A549 (cell line): ENCODE data around the gene CENPX. TPM values are rescaled to one million over a fixed set of nuclear protein-coding genes. Genes with fewer than 3 reads are reported as not detected.

Source experiments
- ATAC-seq, 2 experiments: fragments of 200-7000 bp in 1 of 2; fragments of >200 bp in 1 of 2; cut with Nextera tagmentation in 1 of 2; cut with Tn5 transposase in 1 of 2; 3 replicates each; pipeline versions ENCODE4 v1.8.0 to v1.9.1; 2018 to 2020; ENCODE audit warnings: mild to moderate bottlenecking in 1 of 2, moderate library complexity in 1 of 2
- CTCF ChIA-PET: fragments of 300-600 bp; sonication (Branson Sonifier 250); formaldehyde crosslinking; extraction: SDS; loops from one replicate; lab custom pipeline; 2021; ENCODE audit warnings: antibody characterized with exemption, inconsistent platforms; lab: Yijun Ruan, JAX
- POLR2A ChIA-PET: fragments of 350-600 bp; formaldehyde crosslinking; extraction: SDS; loops from one replicate; lab custom pipeline; 2021; ENCODE audit warnings: antibody characterized with exemption, inconsistent platforms; lab: Yijun Ruan, JAX
- DNase-seq, 2 experiments: peaks; one replicate each; pipeline versions ENCODE4 v3.0.0 to v3.0.0-alpha.2; 2011 to 2016; ENCODE audit warnings: low read depth in 1 of 2, low spot score in 1 of 2
- FAIRE-seq: peaks from 2 replicates; lab custom pipeline; 2011; peaks lifted over from hg19 to GRCh38; lab: Jason Lieb, UNC
- H3K27ac ChIP-seq, 2 experiments: fragments of >200 bp; sonication (Bioruptor Twin); formaldehyde crosslinking; 3 replicates each; pipeline ENCODE4 v1.5.1; 2016 to 2017
- H3K4me1 ChIP-seq: fragments of >200 bp; sonication (Bioruptor Twin); formaldehyde crosslinking; 3 replicates; pipeline ENCODE4 v1.6.1; 2016
- H3K4me2 ChIP-seq: fragments of >200 bp; sonication (Bioruptor Twin); formaldehyde crosslinking; 3 replicates; pipeline ENCODE4 v1.6.1; 2016
- H3K4me3 ChIP-seq: fragments of >200 bp; sonication (Bioruptor Twin); formaldehyde crosslinking; 3 replicates; pipeline ENCODE4 v1.5.1; 2016
- H3K9me3 ChIP-seq: fragments of >200 bp; sonication (Bioruptor Twin); formaldehyde crosslinking; 3 replicates; pipeline ENCODE4 v1.6.1; 2016
- CBX8 ChIP-seq: fragments of 200-600 bp; sonication (generic); IDR thresholded peaks from 2 replicates; pipeline ENCODE4 v1.6.1; 2016
- CEBPB ChIP-seq, 2 experiments: fragments of >200 bp in 1 of 2; sonication (Bioruptor Twin) in 1 of 2; formaldehyde crosslinking in 1 of 2; IDR thresholded peaks; 2 replicates each; pipeline ENCODE4 v1.6.1; 2012 to 2016
- FOSB ChIP-seq: fragments of 250-450 bp; sonication (Bioruptor Pico); IDR thresholded peaks from 2 replicates; pipeline ENCODE4 v1.5.0; 2020; ENCODE audit warnings: mild to moderate bottlenecking, moderate library complexity
- FOXS1 ChIP-seq: fragments of 250-450 bp; sonication (Bioruptor Pico); IDR thresholded peaks from 2 replicates; pipeline ENCODE4 v1.5.0; 2020; ENCODE audit warnings: mild to moderate bottlenecking, moderate library complexity
- GATA3 ChIP-seq: IDR thresholded peaks from 2 replicates; pipeline ENCODE4 v1.6.1; 2012; ENCODE audit warnings: borderline replicate concordance
- HMGXB4 ChIP-seq: fragments of 250-450 bp; sonication (Bioruptor Pico); IDR thresholded peaks from 2 replicates; pipeline ENCODE4 v1.5.0; 2021; ENCODE audit warnings: mild to moderate bottlenecking, moderate library complexity, borderline replicate concordance
- MAFK ChIP-seq: fragments of 450-650 bp; IDR thresholded peaks from 2 replicates; pipeline ENCODE4 v1.6.1; 2014; ENCODE audit not compliant: partially characterized antibody
- MAZ ChIP-seq: fragments of 150-350 bp; IDR thresholded peaks from 2 replicates; pipeline ENCODE4 v1.6.1; 2014; ENCODE audit warnings: antibody characterized with exemption, low read depth, low read length, borderline replicate concordance
- NPAS2 ChIP-seq: fragments of 250-450 bp; sonication (Bioruptor Pico); IDR thresholded peaks from 2 replicates; pipeline ENCODE4 v1.8.0; 2022; ENCODE audit warnings: mild to moderate bottlenecking, moderate library complexity, borderline replicate concordance
- POLR2A ChIP-seq: IDR thresholded peaks from 2 replicates; pipeline ENCODE4 v1.6.1; 2012; ENCODE audit warnings: mild to moderate bottlenecking, low read length
- REST ChIP-seq: fragments of 200-600 bp; sonication (generic); IDR thresholded peaks from 2 replicates; pipeline ENCODE4 v1.6.1; 2016; ENCODE audit warnings: antibody characterized with exemption, mild to moderate bottlenecking, moderate library complexity
- ZNF302 ChIP-seq: fragments of 250-450 bp; sonication (Bioruptor Pico); IDR thresholded peaks from 2 replicates; pipeline ENCODE4 v1.9.0; 2021; ENCODE audit warnings: inconsistent platforms, mild to moderate bottlenecking, moderate library complexity
- WGBS: methylation state at CpG from one replicate; pipeline ENCODE4 v1.1.6; 2017; ENCODE audit errors: missing lambda C conversion rate; 5-methylcytosine and 5-hydroxymethylcytosine counted together
- polyA plus RNA-seq, 4 experiments: library from polyadenylated mRNA; depleted of rRNA in 3 of 4; stranded (reverse); fragments of >200 nt; fragmentation: RNase III in 1 of 4; extraction: RNeasy Plus Mini Kit Qiagen cat#74134 plus additional on column Dnase treatment in 1 of 4; gene quantifications; 2 replicates in 3 of 4; 3 replicates in 1 of 4; pipeline ENCODE4 v1.2.3, GENCODE V29; 2011 to 2017
- TF ChIP-seq, protein P1 (sequence below): IDR thresholded peaks from 2 replicates; pipeline ENCODE4 v1.6.1; 2012
- TF ChIP-seq, protein P2 (sequence below): fragments of >200 bp; sonication (Bioruptor Twin); formaldehyde crosslinking; IDR thresholded peaks from 3 replicates; pipeline ENCODE4 v1.5.1; 2016
- TF ChIP-seq, protein P3 (sequence below): fragments of >200 bp; sonication (Bioruptor Twin); formaldehyde crosslinking; IDR thresholded peaks from 3 replicates; pipeline ENCODE4 v1.6.1; 2016
- TF ChIP-seq, protein P4 (sequence below): fragments of 450-650 bp; IDR thresholded peaks from 2 replicates; pipeline ENCODE4 v1.6.1; 2014; ENCODE audit warnings: antibody characterized with exemption
- TF ChIP-seq, protein P5 (sequence below): IDR thresholded peaks from 2 replicates; pipeline ENCODE4 v1.6.1; 2012

The CENPX gene
- polyA plus RNA-seq, 2 of the 4 experiments (the other 2 are of a cell fraction) = 80.5 to 222 TPM

DNA sequence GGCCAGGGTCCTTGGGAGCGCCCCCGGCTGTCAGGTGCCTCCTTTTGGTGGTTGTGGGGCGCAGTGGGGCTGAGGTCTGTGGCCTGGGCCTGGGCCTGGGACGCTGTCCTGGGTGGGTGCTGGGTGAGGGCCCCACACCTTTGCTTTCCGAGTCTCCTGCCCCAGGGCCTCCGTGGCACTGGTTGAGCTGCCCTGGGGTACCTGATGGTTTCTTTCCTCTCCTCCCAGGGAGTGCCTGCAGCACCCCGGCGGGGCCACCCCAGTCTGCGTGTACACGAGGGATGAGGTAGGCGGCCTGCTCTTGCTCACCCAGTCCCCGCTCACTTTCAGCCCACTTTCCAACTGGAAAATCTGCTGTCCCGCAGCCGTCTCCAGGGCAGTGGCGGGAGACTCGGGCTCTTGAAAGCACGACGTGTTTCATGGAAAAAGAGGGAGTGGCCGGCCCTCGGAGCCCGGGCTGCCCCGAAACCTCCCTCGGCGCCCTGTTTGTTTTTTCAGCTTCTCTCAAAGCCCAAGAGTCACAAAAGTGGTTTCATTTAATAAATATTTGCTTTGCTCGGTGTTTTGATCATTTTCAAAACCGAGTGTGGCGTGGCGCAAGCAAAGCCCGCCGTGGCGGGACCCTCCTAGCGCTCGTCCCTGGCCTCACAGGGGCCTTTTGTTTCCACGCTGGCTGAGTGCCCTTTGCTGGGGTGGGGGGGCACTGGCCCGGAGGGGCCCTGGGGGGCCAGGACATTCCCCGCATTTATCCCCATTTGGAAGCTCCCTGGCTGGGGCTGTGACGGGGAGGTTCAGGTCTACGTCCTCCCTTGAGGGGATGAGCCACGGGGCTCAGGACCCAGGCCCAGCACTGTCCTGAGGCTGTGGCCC is 27.9 kb downstream of the CENPX start:
- ChIA-PET CTCF (interaction anchor here (0.7 to 4.5 kb wide), 9 partner anchors 10 to 61 kb away, joined by 3 to 40 read pairs (median 5); partner anchors contain the start of gene NOTUM), POLR2A (no interaction called here)
- no peak overlapping the region for H3K4me3 ChIP-seq
- WGBS = 90% methylated on average over 36 of the region's 39 CpGs
- no peaks in the 10 kb centered on the region for H3K9me3 ChIP-seq
- DNase-seq (no peak), ATAC-seq (no peak), FAIRE-seq (no peak)
- TF ChIP-seq, protein P1, sequence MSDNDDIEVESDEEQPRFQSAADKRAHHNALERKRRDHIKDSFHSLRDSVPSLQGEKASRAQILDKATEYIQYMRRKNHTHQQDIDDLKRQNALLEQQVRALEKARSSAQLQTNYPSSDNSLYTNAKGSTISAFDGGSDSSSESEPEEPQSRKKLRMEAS = no peak
- TF ChIP-seq POLR2A (no peak), FOXS1 (CRISPR knock-in tag) (no peak), CEBPB (IDR thresholded peaks at IDR 0.05) (no peak), ZNF302 (CRISPR knock-in tag) (no peak), MAFK (no peak), HMGXB4 (CRISPR knock-in tag) (no peak), CBX8 (no peak), GATA3 (no peak), NPAS2 (CRISPR knock-in tag) (no peak), FOSB (CRISPR knock-in tag) (no peak), REST (no peak), MAZ (no peak)
- TF ChIP-seq, protein P2, sequence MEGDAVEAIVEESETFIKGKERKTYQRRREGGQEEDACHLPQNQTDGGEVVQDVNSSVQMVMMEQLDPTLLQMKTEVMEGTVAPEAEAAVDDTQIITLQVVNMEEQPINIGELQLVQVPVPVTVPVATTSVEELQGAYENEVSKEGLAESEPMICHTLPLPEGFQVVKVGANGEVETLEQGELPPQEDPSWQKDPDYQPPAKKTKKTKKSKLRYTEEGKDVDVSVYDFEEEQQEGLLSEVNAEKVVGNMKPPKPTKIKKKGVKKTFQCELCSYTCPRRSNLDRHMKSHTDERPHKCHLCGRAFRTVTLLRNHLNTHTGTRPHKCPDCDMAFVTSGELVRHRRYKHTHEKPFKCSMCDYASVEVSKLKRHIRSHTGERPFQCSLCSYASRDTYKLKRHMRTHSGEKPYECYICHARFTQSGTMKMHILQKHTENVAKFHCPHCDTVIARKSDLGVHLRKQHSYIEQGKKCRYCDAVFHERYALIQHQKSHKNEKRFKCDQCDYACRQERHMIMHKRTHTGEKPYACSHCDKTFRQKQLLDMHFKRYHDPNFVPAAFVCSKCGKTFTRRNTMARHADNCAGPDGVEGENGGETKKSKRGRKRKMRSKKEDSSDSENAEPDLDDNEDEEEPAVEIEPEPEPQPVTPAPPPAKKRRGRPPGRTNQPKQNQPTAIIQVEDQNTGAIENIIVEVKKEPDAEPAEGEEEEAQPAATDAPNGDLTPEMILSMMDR = no peak
- TF ChIP-seq, protein P3, sequence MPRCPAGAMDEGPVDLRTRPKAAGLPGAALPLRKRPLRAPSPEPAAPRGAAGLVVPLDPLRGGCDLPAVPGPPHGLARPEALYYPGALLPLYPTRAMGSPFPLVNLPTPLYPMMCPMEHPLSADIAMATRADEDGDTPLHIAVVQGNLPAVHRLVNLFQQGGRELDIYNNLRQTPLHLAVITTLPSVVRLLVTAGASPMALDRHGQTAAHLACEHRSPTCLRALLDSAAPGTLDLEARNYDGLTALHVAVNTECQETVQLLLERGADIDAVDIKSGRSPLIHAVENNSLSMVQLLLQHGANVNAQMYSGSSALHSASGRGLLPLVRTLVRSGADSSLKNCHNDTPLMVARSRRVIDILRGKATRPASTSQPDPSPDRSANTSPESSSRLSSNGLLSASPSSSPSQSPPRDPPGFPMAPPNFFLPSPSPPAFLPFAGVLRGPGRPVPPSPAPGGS = no peak
- TF ChIP-seq, protein P4, sequence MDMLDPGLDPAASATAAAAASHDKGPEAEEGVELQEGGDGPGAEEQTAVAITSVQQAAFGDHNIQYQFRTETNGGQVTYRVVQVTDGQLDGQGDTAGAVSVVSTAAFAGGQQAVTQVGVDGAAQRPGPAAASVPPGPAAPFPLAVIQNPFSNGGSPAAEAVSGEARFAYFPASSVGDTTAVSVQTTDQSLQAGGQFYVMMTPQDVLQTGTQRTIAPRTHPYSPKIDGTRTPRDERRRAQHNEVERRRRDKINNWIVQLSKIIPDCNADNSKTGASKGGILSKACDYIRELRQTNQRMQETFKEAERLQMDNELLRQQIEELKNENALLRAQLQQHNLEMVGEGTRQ = no peak
- TF ChIP-seq, protein P5, sequence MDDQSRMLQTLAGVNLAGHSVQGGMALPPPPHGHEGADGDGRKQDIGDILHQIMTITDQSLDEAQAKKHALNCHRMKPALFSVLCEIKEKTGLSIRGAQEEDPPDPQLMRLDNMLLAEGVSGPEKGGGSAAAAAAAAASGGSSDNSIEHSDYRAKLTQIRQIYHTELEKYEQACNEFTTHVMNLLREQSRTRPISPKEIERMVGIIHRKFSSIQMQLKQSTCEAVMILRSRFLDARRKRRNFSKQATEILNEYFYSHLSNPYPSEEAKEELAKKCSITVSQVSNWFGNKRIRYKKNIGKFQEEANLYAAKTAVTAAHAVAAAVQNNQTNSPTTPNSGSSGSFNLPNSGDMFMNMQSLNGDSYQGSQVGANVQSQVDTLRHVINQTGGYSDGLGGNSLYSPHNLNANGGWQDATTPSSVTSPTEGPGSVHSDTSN = no peak
- no peak overlapping the region for H3K27ac ChIP-seq
- H3K4me1 ChIP-seq = peaks cover 17% of the 10 kb centered on the region
- H3K4me2 ChIP-seq = no peak overlapping the region
